K562 (cell line): Measurements from ENCODE around the gene PPHLN1. TPM values are rescaled to one million over a fixed set of nuclear protein-coding genes. Genes with fewer than 3 reads are reported as not detected.
A peak's percentile ranks its signal among the peaks of the same experiment; 100 is the strongest.

Experiments
- ATAC-seq: fragments of 200-7000 bp; cut with Tn5 transposase; 3 replicates; pipeline ENCODE4 v1.9.1; 2020; ENCODE audit warnings: moderate library complexity
- BruUV-seq: library from RNA; stranded (reverse); fragments of 400-500 nt; replicated peaks from 2 replicates; lab custom pipeline; 2021; lab: Mats Ljungman, UMichigan
- CTCF ChIA-PET: fragments of 300-600 bp; formaldehyde crosslinking; extraction: SDS; loops from one replicate; lab custom pipeline; 2021; ENCODE audit warnings: low intra/inter-chr PET ratio; lab: Yijun Ruan, JAX
- POLR2A ChIA-PET: fragments of 300-600, 350-650 bp; sonication (Branson Sonifier 250); formaldehyde crosslinking; extraction: SDS; loops from one replicate; lab custom pipeline; 2021; ENCODE audit warnings: antibody characterized with exemption, inconsistent platforms; lab: Yijun Ruan, JAX
- DNase-seq, 4 experiments: peaks; one replicate each; pipeline versions ENCODE4 v3.0.0 to v3.0.0-alpha.2; 2011 to 2018; ENCODE audit warnings: low spot score in 3 of 4, mixed read lengths in 3 of 4; ENCODE audit errors: extremely low read depth in 1 of 4
- FAIRE-seq: peaks from 2 replicates; lab custom pipeline; 2011; peaks lifted over from hg19 to GRCh38; lab: Jason Lieb, UNC
- H2AFZ ChIP-seq: 2 replicates; pipeline ENCODE4 v1.6.0; 2011; ENCODE audit warnings: low read depth, low read length, control low read depth, inconsistent platforms
- H3K27ac ChIP-seq: fragments of 200-600 bp; 3 replicates; pipeline ENCODE4 v1.8.0; 2011; ENCODE audit warnings: low read depth, mild to moderate bottlenecking, control low read depth, inconsistent platforms, low read length, moderate library complexity, mixed read lengths; ENCODE audit errors: extremely low read depth
- H3K27me3 ChIP-seq, 2 experiments: fragments of 300-600 bp in 1 of 2; 2 replicates in 1 of 2; 3 replicates in 1 of 2; pipeline versions ENCODE4 v1.6.0 to v1.8.0; 2011; ENCODE audit warnings: inconsistent platforms in 2 of 2, low read length in 2 of 2, mild to moderate bottlenecking in 1 of 2, mixed read lengths in 1 of 2, moderate library complexity in 1 of 2; ENCODE audit not compliant: control insufficient read depth in 2 of 2, insufficient read depth in 2 of 2
- H3K36me3 ChIP-seq: fragments of 300-600 bp; 3 replicates; pipeline ENCODE4 v1.8.0; 2011; ENCODE audit warnings: mild to moderate bottlenecking, low read length, inconsistent platforms; ENCODE audit not compliant: control insufficient read depth, insufficient read depth
- H3K4me1 ChIP-seq, 2 experiments: fragments of 200-600 bp in 1 of 2; replicated peaks in 1 of 2; 2 replicates in 1 of 2; 3 replicates in 1 of 2; pipeline versions ENCODE4 v1.5.1 to v1.8.0; 2011; ENCODE audit warnings: inconsistent platforms in 2 of 2, low read length in 2 of 2, mild to moderate bottlenecking in 1 of 2, mixed read lengths in 1 of 2, moderate library complexity in 1 of 2; ENCODE audit not compliant: control insufficient read depth in 2 of 2, insufficient read depth in 2 of 2
- H3K4me2 ChIP-seq: 2 replicates; pipeline ENCODE4 v1.6.1; 2011; ENCODE audit warnings: low read length, control low read depth, inconsistent platforms, mixed read lengths; ENCODE audit not compliant: insufficient read depth
- H3K4me3 ChIP-seq: fragments of 200-600 bp; sonication (generic), shearing (Covaris generic); 2 replicates; pipeline ENCODE4 v1.5.1; 2016; ENCODE audit warnings: control low read depth, inconsistent platforms
- H3K79me2 ChIP-seq: fragments of 200-600 bp; 3 replicates; pipeline ENCODE4 v1.8.0; 2011; ENCODE audit warnings: low read length, inconsistent platforms; ENCODE audit not compliant: control insufficient read depth, insufficient read depth
- H3K9ac ChIP-seq, 2 experiments: 2 replicates each; pipeline versions ENCODE4 v1.6.0 to v1.6.1; 2011; ENCODE audit warnings: low read depth in 2 of 2, low read length in 2 of 2, control low read depth in 1 of 2, inconsistent platforms in 1 of 2, mild to moderate bottlenecking in 1 of 2, mixed read lengths in 1 of 2; ENCODE audit not compliant: insufficient read depth in 1 of 2
- H3K9me1 ChIP-seq: one replicate; pipeline ENCODE4 v1.6.0; 2011; ENCODE audit warnings: inconsistent platforms, mild to moderate bottlenecking, low read length, moderate library complexity; ENCODE audit not compliant: control insufficient read depth, insufficient read depth
- H3K9me3 ChIP-seq: replicated peaks from 2 replicates; pipeline ENCODE4 v1.5.1; 2011; ENCODE audit warnings: low read depth, low read length, inconsistent platforms; ENCODE audit not compliant: control insufficient read depth, insufficient read depth
- H4K20me1 ChIP-seq: replicated peaks from 2 replicates; pipeline ENCODE4 v1.6.1; 2011; ENCODE audit warnings: low read length, inconsistent platforms, mixed read lengths; ENCODE audit not compliant: control insufficient read depth, insufficient read depth
- U2AF2 ChIP-seq: fragments of 200-400 bp; formaldehyde crosslinking; optimal IDR thresholded peaks from 2 replicates; pipeline ENCODE3; 2017; ENCODE audit warnings: low read depth, mild to moderate bottlenecking, low read length
- WGBS: fragments of 100-300 bp; shearing (Covaris generic); methylation state at CpG from one replicate; pipeline ENCODE4 v1.1.6; 2016; ENCODE audit warnings: low coverage, mixed read lengths; ENCODE audit not compliant: insufficient coverage; ENCODE audit errors: missing lambda C conversion rate; 5-methylcytosine and 5-hydroxymethylcytosine counted together
- in situ Hi-C: fragments of 300-500 bp; cut with MboI; formaldehyde crosslinking; loops from 4 replicates; pipeline ENCODE4 v1.15.0; 2018; ENCODE audit warnings: inconsistent platforms, mixed read lengths
- intact Hi-C: fragments of 100-400 bp; cut with micrococcal nuclease; formaldehyde crosslinking; loops from 2 replicates; pipeline ENCODE4 v1.14.2; 2022
- polyA plus RNA-seq, 8 experiments: library from polyadenylated mRNA; depleted of rRNA in 4 of 8; stranded (reverse) in 5 of 8; unstranded in 3 of 8; fragments of >200 nt; fragmentation: Nextera tagmentation in 2 of 8; fragmentation: Illumina TruSeq in 1 of 8; extraction: Ambion mirVana in 2 of 8; extraction: Trizol in 1 of 8; gene quantifications; 2 replicates each; pipeline versions ENCODE4 v1.2.1 to v1.2.3, GENCODE V29; 2011 to 2014; ENCODE audit warnings: inconsistent platforms in 1 of 8, missing spikeins in 1 of 8
- total RNA-seq, 7 experiments: library from RNA; depleted of rRNA in 6 of 7; stranded (reverse); fragments of >200 nt in 6 of 7; fragmentation: Illumina TruSeq in 2 of 7; extraction: Trizol in 2 of 7; gene quantifications; 2 replicates each; pipeline versions ENCODE4 v1.2.1 to v1.2.3, GENCODE V29; 2011 to 2021; ENCODE audit warnings: low replicate concordance in 1 of 7
- TF ChIP-seq, protein P1 (sequence below): fragments of 450-650 bp; formaldehyde crosslinking; conservative IDR thresholded peaks from 2 replicates; pipeline ENCODE4 v1.4.0; 2022; ENCODE audit warnings: mild to moderate bottlenecking, missing genetic modification characterization
- TF ChIP-seq, protein P2 (sequence below): fragments of 450-650 bp; IDR thresholded peaks from 2 replicates; pipeline ENCODE4 v1.6.1; 2016; ENCODE audit warnings: mild to moderate bottlenecking

PPHLN1 gene
- total and polyA plus RNA-seq, 9 of the 15 experiments (the other 6 are each of a cell fraction or from before 2014, with no cell fraction given) = 66.3 to 112 (median 93.6) TPM

DNA sequence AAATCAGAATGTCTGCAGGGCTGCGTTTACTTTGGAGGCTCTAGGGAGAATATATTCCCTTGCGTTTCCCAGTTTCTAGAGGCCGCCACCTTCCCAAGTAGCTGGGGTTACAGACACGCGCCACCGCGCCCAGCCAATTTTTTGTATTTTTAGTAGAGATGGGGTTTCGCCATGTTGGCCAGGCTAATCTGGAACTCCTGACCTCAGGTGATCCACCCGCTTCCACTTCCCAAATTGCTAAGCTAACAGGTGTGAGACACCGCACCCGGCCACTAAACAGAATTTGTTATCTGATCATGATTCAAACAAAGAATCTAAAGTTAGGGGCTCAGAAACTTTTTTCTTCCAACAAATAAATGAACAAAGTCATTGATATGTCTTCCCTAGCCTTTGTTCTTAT lies 114.6 kb downstream of the PPHLN1 start:
- no TSS peak for BruUV-seq
- Histone ChIP-seq H3K9me1 (no peaks in the 10 kb centered on the region), H3K4me2 (no peak overlapping the region), H3K79me2 (no peaks in the 10 kb centered on the region; the same call in 2 of the 3 replicates), H3K9me3 (no peaks in the 10 kb centered on the region), H3K27me3 (no peaks in the 10 kb centered on the region), H3K36me3 (peaks cover 11% of the 10 kb centered on the region; the same call in 2 of the 3 replicates), H3K4me1 (peaks cover 12 to 35% of the 10 kb centered on the region in 2 experiments; a peak in 4 of 5 replicates), H3K27ac (no peak overlapping the region), H2AFZ (no peak overlapping the region), H3K9ac (no peak overlapping the region), H3K4me3 (no peak overlapping the region), H4K20me1 (no peaks in the 10 kb centered on the region)
- in situ Hi-C loops (no loop called here), intact Hi-C loops (no loop called here)
- FAIRE-seq = no peak
- no peak for DNase-seq
- TF ChIP-seq, protein P1, sequence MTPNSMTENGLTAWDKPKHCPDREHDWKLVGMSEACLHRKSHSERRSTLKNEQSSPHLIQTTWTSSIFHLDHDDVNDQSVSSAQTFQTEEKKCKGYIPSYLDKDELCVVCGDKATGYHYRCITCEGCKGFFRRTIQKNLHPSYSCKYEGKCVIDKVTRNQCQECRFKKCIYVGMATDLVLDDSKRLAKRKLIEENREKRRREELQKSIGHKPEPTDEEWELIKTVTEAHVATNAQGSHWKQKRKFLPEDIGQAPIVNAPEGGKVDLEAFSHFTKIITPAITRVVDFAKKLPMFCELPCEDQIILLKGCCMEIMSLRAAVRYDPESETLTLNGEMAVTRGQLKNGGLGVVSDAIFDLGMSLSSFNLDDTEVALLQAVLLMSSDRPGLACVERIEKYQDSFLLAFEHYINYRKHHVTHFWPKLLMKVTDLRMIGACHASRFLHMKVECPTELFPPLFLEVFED = no peak
- TF ChIP-seq, protein P2, sequence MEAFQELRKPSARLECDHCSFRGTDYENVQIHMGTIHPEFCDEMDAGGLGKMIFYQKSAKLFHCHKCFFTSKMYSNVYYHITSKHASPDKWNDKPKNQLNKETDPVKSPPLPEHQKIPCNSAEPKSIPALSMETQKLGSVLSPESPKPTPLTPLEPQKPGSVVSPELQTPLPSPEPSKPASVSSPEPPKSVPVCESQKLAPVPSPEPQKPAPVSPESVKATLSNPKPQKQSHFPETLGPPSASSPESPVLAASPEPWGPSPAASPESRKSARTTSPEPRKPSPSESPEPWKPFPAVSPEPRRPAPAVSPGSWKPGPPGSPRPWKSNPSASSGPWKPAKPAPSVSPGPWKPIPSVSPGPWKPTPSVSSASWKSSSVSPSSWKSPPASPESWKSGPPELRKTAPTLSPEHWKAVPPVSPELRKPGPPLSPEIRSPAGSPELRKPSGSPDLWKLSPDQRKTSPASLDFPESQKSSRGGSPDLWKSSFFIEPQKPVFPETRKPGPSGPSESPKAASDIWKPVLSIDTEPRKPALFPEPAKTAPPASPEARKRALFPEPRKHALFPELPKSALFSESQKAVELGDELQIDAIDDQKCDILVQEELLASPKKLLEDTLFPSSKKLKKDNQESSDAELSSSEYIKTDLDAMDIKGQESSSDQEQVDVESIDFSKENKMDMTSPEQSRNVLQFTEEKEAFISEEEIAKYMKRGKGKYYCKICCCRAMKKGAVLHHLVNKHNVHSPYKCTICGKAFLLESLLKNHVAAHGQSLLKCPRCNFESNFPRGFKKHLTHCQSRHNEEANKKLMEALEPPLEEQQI = 0 out of 2 replicates have a peak, but pooled peaks have one; percentile 53
- no peak for TF ChIP-seq U2AF2
- 90% methylated on average over 11 of the region's 11 CpGs for WGBS
- ChIA-PET CTCF (no interaction called here), POLR2A (no interaction called here)
- no peak for ATAC-seq
